PC-3 (cell line): Measurements from ENCODE around the gene DSCAM.

Source experiments
- EZH2 ChIP-seq: fragments of 300-600 bp; sonication (generic); IDR thresholded peaks from one replicate; pipeline ENCODE4 v1.6.1; 2017; ENCODE audit warnings: antibody characterized with exemption, mild to moderate bottlenecking, low read length; ENCODE audit not compliant: unreplicated experiment
- EZH2phosphoT487 ChIP-seq: fragments of 300-600 bp; sonication (generic); IDR thresholded peaks from 2 replicates; pipeline ENCODE4 v1.6.1; 2018; ENCODE audit warnings: mild to moderate bottlenecking, antibody characterized with exemption, low read length, borderline replicate concordance
- TF ChIP-seq, protein P1 (sequence below): fragments of 300-600 bp; sonication (generic); conservative IDR thresholded peaks from 2 replicates; pipeline ENCODE4 v1.5.1; 2017; ENCODE audit warnings: antibody characterized with exemption, low read depth, mild to moderate bottlenecking, low read length

DNA sequence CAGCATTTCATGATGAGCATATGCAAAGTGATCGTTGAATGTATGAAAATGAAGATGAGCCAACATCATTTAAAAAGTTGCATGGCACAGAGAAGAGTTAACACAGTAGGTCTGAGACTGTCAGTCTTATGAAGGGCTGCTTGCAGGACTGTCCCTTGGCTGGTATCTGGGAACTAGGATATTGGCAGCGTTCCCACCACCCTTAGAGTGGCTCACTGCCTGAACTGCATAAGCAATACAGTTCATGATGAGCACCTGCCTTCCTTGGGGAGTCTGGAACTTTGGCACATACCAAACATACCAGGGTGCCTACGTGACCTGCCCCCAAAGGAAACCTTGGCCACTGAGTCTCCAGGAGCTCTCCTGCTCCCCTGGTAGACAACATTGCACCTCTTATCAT, 161.8 kb downstream of the DSCAM start:
- TF ChIP-seq, protein P1, sequence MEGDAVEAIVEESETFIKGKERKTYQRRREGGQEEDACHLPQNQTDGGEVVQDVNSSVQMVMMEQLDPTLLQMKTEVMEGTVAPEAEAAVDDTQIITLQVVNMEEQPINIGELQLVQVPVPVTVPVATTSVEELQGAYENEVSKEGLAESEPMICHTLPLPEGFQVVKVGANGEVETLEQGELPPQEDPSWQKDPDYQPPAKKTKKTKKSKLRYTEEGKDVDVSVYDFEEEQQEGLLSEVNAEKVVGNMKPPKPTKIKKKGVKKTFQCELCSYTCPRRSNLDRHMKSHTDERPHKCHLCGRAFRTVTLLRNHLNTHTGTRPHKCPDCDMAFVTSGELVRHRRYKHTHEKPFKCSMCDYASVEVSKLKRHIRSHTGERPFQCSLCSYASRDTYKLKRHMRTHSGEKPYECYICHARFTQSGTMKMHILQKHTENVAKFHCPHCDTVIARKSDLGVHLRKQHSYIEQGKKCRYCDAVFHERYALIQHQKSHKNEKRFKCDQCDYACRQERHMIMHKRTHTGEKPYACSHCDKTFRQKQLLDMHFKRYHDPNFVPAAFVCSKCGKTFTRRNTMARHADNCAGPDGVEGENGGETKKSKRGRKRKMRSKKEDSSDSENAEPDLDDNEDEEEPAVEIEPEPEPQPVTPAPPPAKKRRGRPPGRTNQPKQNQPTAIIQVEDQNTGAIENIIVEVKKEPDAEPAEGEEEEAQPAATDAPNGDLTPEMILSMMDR, result no peak
- no peak for TF ChIP-seq EZH2
- TF ChIP-seq EZH2phosphoT487, result no peak
